Esophagus squamous epithelium (tissue), 4 donors: ENCODE measurements around the gene ABHD8.

Source experiments
- CTCF ChIP-seq, 6 experiments: fragments of 450-650 bp in 4 of 6; fragments of 200-600 bp in 2 of 6; sonication (generic) in 2 of 6; IDR thresholded peaks; one replicate each; pipeline ENCODE4 v1.5.1; 2016 to 2019; ENCODE audit warnings: antibody characterized with exemption in 6 of 6, mild to moderate bottlenecking in 4 of 6, moderate library complexity in 4 of 6
- POLR2A ChIP-seq, 4 donors: fragments of 450-650 bp; IDR thresholded peaks; one replicate each; pipeline ENCODE4 v1.6.1; 2017; ENCODE audit warnings: antibody characterized with exemption in 4 of 4, mild to moderate bottlenecking in 4 of 4, moderate library complexity in 3 of 4

- TF ChIP-seq CTCF (IDR thresholded peaks at IDR 0.05) (no peak), POLR2A (IDR thresholded peaks at IDR 0.05) (no peak)
These were observed 20.7 kb upstream of the ABHD8 start for GRCh38 chr19:17323964-17324332.
